ENCODE results near the gene SYNE1.
"Not testable (repeated sequence)": the region's sequence is repeated elsewhere in the genome, so short reads cannot be mapped to it uniquely, and the experiment has no call there.

The SYNE1 gene

DNA sequence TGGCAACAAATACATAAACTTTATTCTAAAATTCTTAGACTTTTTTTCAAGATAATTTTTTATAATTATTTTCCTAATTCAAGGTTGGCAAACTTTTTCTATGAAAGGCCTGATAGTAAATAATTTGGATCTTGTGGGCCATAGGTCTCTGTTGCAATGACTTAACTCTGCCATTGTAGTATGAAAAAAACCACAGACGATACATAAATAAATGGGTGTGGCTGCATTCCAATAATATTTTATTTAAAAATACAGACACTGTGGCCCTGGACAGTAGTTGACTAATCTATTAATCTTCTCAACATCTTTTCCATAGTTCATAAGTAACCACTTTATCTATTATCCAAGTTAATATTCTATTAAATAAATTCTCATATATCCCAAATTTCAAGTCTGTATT is 281.1 kb downstream of the SYNE1 start:
- H3K4me3 Mint-ChIP-seq = no peak overlapping the region
- ATAC-seq (ENCODE audit: low read depth) (no peak), DNase-seq (ENCODE audit: low spot score in 2 of 2) (no peak)
- H3K4me1 Mint-ChIP-seq = no peaks in the 10 kb centered on the region
- no peak overlapping the region for H3K27ac Mint-ChIP-seq
- no peaks in the 10 kb centered on the region for H3K36me3 Mint-ChIP-seq
- no peaks in the 10 kb centered on the region for H3K9me3 Mint-ChIP-seq
- peaks cover 4% of the 10 kb centered on the region for H3K27me3 Mint-ChIP-seq

DNA sequence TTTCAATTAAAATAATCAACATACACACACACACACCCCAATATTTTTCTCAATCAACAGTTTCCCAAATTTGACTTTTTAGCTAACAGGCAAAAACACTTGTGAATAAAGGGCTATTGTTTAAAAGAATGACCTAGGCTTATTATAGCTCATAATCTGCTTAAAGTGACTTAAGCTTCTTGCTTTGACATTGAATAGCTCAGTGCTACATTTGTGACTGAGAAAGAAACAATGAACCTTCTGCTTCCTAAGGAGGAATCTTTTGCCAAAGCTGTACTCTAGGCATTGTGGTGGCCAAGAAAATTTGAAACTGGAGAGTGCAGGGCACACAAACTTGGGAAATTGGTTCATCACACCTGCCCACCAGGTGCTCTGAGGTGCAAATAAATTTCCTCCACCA is 282.0 kb downstream of the SYNE1 start:
- no peaks in the 10 kb centered on the region for H3K36me3 Mint-ChIP-seq
- ATAC-seq (ENCODE audit: low read depth) (no peak), DNase-seq (ENCODE audit: low spot score in 2 of 2) (no peak)
- no peaks in the 10 kb centered on the region for H3K4me1 Mint-ChIP-seq
- H3K27ac Mint-ChIP-seq = no peak overlapping the region
- H3K27me3 Mint-ChIP-seq = peaks cover 4% of the 10 kb centered on the region
- H3K9me3 Mint-ChIP-seq = no peaks in the 10 kb centered on the region
- H3K4me3 Mint-ChIP-seq = no peak overlapping the region

DNA sequence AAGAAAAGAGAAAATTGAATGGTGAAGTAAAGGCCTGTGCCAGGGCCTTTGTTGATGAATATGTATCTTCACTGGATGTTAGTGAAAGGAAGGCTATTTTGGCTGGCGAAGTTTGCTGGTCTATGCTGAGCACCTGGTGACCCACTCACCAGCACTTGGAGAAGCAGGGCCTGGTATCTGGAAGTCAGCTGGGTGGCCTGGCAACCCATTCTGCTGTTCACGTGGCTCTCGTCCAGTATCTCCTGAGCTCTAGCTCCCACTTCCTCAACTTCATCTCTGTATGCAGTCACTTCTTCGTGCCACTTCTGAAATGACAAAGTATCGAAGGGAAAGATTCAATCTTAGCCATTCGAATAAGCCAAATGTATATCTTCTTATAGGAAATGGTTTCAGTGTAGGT is 283.7 kb downstream of the SYNE1 start:
- Mint-ChIP-seq H3K27ac (no peak overlapping the region), H3K9me3 (no peaks in the 10 kb centered on the region), H3K36me3 (no peaks in the 10 kb centered on the region), H3K4me1 (no peaks in the 10 kb centered on the region), H3K27me3 (peaks cover 4% of the 10 kb centered on the region), H3K4me3 (no peak overlapping the region)
- ATAC-seq (ENCODE audit: low read depth) (no peak), DNase-seq (ENCODE audit: low spot score in 2 of 2) (no peak)

DNA sequence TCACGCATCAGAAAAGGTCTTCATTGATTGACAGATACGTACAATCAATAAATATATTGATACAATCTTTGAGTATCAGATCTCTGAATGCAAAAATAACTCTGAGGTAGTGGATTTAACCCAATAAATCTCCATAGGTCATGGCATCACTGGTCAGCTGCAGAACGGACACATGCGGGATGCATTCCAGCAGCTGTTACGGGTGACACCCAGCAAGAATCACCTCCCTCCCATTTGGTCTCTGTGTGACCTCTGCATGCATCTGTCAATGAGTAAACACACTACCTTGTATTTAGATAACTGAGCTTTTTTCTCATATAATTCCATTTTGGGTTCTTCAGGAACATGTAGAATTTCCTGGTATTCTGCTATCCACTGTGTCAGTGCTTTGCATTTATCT is 285.4 kb downstream of the SYNE1 start:
- Mint-ChIP-seq H3K4me1 (no peaks in the 10 kb centered on the region), H3K27ac (no peak overlapping the region), H3K4me3 (no peak overlapping the region), H3K36me3 (no peaks in the 10 kb centered on the region), H3K9me3 (no peaks in the 10 kb centered on the region), H3K27me3 (peaks cover 4% of the 10 kb centered on the region)
- ATAC-seq (ENCODE audit: low read depth) (no peak), DNase-seq (ENCODE audit: low spot score in 2 of 2) (no peak)

DNA sequence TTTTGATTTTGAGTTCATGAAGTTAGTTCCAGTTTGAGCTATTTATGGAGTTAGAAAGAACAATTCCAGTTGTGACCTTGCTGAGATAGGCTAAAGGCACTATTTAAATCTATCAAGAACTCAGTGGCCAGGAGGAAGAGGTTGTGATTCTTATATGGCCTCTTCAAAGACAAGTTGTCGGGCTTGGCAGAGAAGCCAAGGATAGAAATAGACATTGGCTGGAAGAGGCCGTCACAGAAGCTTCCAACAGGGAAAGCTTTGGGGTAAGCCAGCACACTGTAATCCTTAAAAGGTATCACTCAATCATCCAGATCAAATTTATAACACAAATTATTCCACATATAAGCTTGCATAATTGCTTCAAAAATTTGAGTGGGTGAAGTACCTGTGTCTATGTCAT is 286.1 kb downstream of the SYNE1 start:
- Mint-ChIP-seq H3K36me3 (no peaks in the 10 kb centered on the region), H3K27me3 (peaks cover 4% of the 10 kb centered on the region), H3K4me3 (no peak overlapping the region), H3K9me3 (no peaks in the 10 kb centered on the region), H3K4me1 (no peaks in the 10 kb centered on the region), H3K27ac (no peak overlapping the region)
- DNase-seq (ENCODE audit: low spot score in 2 of 2) (no peak), ATAC-seq (ENCODE audit: low read depth) (no peak)

DNA sequence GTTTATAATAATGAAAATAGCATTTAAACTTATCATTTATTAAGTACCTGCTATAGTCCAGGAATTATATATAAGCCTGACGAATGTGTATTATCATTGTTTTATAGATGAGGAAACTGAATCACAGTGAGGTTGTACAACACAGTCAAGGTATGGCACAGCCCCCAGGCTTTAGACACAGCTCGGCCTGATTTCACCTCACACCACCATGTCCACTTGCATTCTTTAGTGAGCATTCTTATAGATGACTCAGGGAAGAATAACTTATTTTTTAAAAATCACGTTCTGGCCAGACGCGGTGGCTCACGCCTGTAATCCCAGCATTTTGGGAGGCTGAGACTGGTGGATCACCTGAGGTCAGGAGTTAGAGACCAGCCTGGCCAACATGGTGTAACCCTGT is 289.0 kb downstream of the SYNE1 start:
- no peak overlapping the region for H3K27ac Mint-ChIP-seq

DNA sequence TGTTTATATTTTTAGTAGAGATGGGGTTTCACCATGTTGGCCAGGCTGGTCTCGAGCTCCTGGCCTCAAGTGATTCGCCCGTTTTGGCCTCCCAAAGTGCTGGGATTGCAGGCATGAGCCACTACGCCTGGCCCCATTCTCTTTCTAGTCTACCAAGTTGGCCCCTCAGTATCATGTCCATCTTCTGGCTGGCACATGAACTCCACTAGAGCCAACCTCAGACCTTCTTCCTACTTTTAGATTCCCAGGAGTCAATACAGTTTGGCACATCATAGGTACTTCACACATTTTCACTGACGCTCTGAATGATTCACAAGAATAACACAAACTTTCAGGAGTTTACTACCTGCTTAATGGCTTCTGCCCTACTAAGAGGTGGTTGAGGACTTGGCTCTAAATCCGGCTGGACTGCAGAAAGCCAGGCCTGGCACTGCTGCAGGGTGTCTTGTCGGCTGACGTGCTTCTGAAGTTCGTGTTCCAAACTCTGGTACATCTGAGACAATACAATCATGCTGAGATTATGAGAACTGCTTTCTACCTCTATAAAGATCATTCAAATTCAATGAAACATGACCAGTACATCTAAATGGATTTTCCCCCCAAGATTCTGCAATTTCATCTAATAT is 293.3 kb downstream of the SYNE1 start:
- no peak for DNase-seq (ENCODE audit: low spot score in 2 of 2)
- no peak for ATAC-seq (ENCODE audit: low read depth)
- Mint-ChIP-seq H3K27ac (no peak overlapping the region), H3K4me1 (no peaks in the 10 kb centered on the region), H3K36me3 (no peaks in the 10 kb centered on the region), H3K27me3 (no peaks in the 10 kb centered on the region), H3K4me3 (no peak overlapping the region), H3K9me3 (no peaks in the 10 kb centered on the region)

More for the DNA sequence above, 289.0 kb downstream of the SYNE1 start:
- Mint-ChIP-seq H3K4me3 (no peak overlapping the region), H3K4me1 (no peaks in the 10 kb centered on the region), H3K9me3 (no peaks in the 10 kb centered on the region), H3K27me3 (peaks cover 4% of the 10 kb centered on the region), H3K36me3 (no peaks in the 10 kb centered on the region)
- DNase-seq (ENCODE audit: low spot score in 2 of 2) (no peak), ATAC-seq (ENCODE audit: low read depth) (no peak)

DNA sequence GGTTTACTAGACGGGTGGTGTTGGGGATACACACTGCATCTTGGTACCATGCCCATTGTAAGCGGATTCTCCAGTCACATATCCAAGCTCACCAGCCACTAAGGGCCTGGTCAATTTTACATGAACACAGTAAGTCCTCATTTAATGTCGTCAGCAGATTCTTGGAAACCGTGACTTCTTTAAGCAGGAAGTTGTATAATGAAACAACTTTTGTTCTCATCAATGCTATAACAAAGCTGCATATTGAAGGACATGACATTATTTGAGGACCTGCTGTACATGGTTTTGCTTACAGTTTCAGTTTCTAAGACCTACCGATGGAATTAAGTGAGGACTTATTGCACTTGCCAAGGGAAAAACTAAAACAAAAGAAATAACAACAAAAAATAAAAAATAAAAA is 295.6 kb downstream of the SYNE1 start:
- no peak for DNase-seq (ENCODE audit: low spot score in 2 of 2)
- ATAC-seq (ENCODE audit: low read depth) = no peak
- H3K36me3 Mint-ChIP-seq = no peaks in the 10 kb centered on the region
- no peaks in the 10 kb centered on the region for H3K4me1 Mint-ChIP-seq
- H3K27me3 Mint-ChIP-seq = peaks cover 2% of the 10 kb centered on the region
- no peak overlapping the region for H3K27ac Mint-ChIP-seq
- H3K9me3 Mint-ChIP-seq = no peaks in the 10 kb centered on the region
- no peak overlapping the region for H3K4me3 Mint-ChIP-seq

DNA sequence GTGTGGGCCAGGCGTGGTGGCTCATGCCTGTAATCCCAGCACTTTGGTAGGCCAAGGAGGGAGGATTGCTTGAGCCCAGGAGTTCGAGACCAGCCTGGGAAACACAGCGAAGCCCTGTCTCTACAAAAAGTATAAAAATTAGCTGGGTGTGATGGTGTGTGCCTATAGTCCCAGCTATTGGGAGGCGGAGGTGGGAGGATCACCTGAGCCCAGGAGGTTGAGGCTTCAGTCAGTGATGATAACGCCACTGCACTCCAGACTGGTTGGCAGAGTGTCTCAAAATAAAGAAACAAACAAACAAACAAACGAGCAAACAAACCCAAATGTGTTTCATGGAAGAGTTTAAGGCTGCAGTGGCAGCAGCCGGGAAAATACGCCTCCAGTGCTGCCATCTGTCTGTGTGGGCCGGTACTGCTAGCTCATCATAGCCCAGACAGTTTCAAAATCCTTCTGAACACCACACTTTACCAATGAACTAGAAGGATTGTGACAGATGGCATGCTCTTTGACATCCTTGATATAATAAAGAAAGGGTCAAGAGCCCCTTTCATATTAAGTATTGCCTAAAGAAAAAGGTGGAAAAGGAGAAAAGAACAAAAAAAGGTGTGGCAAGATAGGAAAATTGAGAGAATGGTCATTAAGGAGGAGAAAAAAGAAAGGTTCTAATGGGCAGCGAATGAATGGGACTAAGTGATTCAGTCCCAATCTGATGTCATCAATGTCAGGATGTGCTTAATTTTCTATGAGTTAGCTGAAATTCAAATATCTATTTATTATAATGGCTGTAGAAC is 298.6 kb downstream of the SYNE1 start:
- peak; percentile 70 for ATAC-seq (ENCODE audit: low read depth)
- H3K27ac Mint-ChIP-seq = no peak overlapping the region
- peak; percentile 35 to 57 for DNase-seq (ENCODE audit: low spot score in 2 of 2)
- H3K27me3 Mint-ChIP-seq = peaks cover 2% of the 10 kb centered on the region
- no peaks in the 10 kb centered on the region for H3K36me3 Mint-ChIP-seq
- no peak overlapping the region for H3K4me3 Mint-ChIP-seq
- no peaks in the 10 kb centered on the region for H3K4me1 Mint-ChIP-seq
- no peaks in the 10 kb centered on the region for H3K9me3 Mint-ChIP-seq

DNA sequence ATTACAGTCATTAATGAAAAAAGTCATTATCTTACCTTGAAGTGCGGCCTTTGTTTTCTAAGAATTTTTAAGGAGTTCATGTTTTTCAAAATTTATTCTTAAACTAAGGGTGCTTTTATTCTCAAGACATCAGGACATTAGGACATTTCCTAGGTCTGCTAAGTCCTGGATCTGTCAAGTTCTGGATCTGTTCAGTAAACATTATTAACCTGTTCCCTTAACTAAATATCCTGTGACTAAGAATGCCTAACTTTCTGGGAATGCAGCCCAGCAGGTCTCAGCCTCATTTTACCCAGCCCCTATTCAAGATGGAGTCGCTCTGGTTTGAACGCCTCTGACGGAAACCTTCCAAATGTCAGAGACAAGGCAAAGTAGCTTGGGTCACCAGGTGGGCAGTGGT is 302.6 kb downstream of the SYNE1 start:
- no peaks in the 10 kb centered on the region for H3K4me1 Mint-ChIP-seq
- no peaks in the 10 kb centered on the region for H3K36me3 Mint-ChIP-seq
- ATAC-seq (ENCODE audit: low read depth) (no peak), DNase-seq (ENCODE audit: low spot score in 2 of 2) (no peak)
- H3K9me3 Mint-ChIP-seq = no peaks in the 10 kb centered on the region
- no peak overlapping the region for H3K4me3 Mint-ChIP-seq
- no peak overlapping the region for H3K27ac Mint-ChIP-seq
- H3K27me3 Mint-ChIP-seq = peaks cover 5% of the 10 kb centered on the region

DNA sequence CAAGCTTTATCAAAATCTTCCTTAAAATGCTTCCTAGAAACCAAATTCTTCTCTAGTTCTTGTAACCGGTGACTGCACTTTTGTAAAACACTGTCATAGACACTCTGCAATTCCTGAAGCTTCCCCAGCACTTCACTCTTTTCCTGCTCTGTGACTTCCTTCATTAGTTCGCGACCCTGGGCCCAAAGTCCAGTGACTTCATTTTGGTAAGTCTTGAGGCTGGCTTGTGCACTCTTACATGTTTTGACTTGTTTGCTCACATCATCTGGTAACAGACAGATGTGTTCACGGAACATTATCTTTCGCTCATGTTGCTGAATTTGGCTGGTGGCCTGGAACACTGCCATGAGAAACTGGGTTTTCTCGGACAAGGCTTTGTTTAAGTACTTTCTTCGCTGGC is 306.2 kb downstream of the SYNE1 start:
- ATAC-seq (ENCODE audit: low read depth) = no peak
- Mint-ChIP-seq H3K27ac (no peak overlapping the region), H3K27me3 (peaks cover 6% of the 10 kb centered on the region), H3K4me3 (no peak overlapping the region), H3K36me3 (no peaks in the 10 kb centered on the region), H3K4me1 (no peaks in the 10 kb centered on the region), H3K9me3 (no peaks in the 10 kb centered on the region)
- DNase-seq (ENCODE audit: low spot score in 2 of 2) = no peak

DNA sequence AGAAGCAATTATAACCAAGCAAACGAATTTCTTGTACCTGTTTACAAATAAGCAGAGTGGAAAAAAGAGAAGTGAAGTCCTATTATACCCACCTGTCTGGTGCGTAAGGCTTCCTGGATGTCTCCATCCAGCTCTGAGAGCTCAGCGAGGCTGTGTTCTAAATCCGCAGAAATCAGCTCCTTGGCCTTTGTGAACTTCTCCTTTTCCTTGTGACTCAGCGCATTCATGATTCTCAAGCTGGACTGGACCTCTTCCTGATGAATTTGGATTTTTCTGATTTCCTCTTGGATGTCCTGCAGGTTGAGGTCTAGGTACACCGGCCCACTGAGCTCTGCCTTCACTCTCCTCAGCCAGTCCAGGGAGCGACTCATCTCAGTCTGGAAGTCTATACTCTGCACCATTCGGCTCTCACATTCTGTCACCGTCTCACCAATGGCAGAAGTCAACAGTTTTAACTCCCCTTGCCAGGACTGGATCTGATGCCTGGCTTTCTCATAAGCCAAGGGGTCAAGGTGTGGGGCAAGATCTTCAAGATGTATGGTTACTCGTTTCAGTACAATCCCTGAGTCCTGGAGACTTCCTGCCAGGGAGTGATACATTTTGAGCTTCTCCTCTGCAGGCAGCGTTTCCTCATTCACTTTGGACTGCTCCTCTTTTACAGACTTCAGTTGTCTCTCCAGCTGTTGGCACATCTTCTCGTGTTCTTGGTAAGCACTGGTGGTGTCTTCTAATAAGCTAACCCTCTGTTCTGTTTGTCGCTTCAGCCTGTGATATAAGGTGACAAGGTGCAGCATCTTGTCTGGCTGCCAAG is 307.3 kb downstream of the SYNE1 start:
- H3K4me3 Mint-ChIP-seq = no peak overlapping the region

DNA sequence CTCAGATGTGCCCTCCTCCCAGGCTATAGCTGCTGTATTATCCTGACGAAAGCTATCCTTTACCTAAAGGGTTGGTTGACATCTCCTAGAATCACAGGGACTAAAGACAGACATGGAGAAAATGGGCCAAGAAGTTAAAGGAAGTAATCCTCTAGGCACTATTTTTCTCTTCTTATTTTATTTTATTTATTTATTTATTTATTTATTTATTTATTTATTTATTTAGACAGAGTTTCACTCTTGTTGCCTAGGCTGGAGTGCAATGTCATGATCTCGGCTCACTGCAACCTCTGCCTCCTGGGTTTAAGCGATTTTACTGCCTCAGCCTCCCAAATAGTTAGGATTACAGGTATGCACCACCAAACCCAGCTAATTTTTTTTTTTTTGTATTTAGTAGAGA is 309.0 kb downstream of the SYNE1 start:
- not testable (repeated sequence) for H3K36me3 Mint-ChIP-seq; H3K27ac Mint-ChIP-seq; H3K4me1 Mint-ChIP-seq; H3K9me3 Mint-ChIP-seq; H3K27me3 Mint-ChIP-seq; DNase-seq (ENCODE audit: low spot score in 2 of 2); ATAC-seq (ENCODE audit: low read depth); H3K4me3 Mint-ChIP-seq

More for the DNA sequence above, 307.3 kb downstream of the SYNE1 start:
- Mint-ChIP-seq H3K36me3 (no peaks in the 10 kb centered on the region), H3K27ac (no peak overlapping the region), H3K4me1 (no peaks in the 10 kb centered on the region), H3K27me3 (peaks cover 7% of the 10 kb centered on the region), H3K9me3 (no peaks in the 10 kb centered on the region)
- DNase-seq (ENCODE audit: low spot score in 2 of 2) = no peak
- ATAC-seq (ENCODE audit: low read depth) = no peak

DNA sequence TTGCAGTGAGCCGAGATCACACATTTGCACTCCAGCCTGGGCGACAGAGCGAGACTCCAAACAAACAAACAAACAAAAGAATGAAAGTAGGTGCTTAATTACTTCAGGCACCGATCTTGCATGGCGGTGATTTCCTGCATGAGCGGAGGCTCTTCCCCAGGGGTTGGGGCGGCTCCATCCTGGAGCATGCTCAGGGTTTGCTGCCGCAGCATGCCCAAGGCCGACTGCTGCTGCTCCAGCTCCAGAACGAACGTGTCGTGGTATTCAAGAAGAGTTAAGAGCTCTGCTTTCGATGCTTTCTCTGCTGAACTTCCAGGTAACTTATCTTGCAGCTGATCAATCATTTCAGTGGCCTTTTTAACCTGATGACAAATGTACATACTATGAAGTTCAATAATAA is 313.8 kb downstream of the SYNE1 start:
- DNase-seq (ENCODE audit: low spot score in 2 of 2) (no peak), ATAC-seq (ENCODE audit: low read depth) (no peak)
- Mint-ChIP-seq H3K36me3 (no peaks in the 10 kb centered on the region), H3K27ac (no peak overlapping the region), H3K27me3 (peaks cover 12% of the 10 kb centered on the region), H3K4me1 (no peaks in the 10 kb centered on the region), H3K9me3 (no peaks in the 10 kb centered on the region), H3K4me3 (no peak overlapping the region)

Data from memory B cell (primary cell).